ENCODE measurements around the gene INHBC.

DNA sequence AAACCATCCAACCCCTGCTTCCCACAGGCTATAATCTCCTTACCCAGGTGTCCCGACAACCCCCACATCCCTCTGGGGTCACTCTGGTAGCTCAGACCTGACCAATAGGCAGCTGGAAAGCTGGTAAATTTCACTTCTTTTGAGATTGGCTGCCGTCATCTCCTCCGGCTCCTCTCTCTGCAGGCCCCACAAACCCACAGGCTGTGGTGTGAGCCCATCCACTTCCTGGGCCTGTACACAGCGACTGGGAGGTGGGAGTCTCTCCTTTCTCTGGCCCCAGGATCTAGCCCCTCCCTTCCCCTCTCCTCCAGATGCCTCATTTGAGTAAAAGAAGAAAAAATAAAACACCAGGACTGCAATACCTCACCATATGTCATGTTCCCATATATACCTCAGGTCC lies 709 bp downstream of the INHBC start:
- TF ChIP-seq, protein P1, sequence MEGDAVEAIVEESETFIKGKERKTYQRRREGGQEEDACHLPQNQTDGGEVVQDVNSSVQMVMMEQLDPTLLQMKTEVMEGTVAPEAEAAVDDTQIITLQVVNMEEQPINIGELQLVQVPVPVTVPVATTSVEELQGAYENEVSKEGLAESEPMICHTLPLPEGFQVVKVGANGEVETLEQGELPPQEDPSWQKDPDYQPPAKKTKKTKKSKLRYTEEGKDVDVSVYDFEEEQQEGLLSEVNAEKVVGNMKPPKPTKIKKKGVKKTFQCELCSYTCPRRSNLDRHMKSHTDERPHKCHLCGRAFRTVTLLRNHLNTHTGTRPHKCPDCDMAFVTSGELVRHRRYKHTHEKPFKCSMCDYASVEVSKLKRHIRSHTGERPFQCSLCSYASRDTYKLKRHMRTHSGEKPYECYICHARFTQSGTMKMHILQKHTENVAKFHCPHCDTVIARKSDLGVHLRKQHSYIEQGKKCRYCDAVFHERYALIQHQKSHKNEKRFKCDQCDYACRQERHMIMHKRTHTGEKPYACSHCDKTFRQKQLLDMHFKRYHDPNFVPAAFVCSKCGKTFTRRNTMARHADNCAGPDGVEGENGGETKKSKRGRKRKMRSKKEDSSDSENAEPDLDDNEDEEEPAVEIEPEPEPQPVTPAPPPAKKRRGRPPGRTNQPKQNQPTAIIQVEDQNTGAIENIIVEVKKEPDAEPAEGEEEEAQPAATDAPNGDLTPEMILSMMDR (IDR thresholded peaks at IDR 0.05 in 4 of 5, conservative IDR thresholded peaks at IDR 0.05 in 1 of 5) = no peak
- TF ChIP-seq POLR2A (IDR thresholded peaks at IDR 0.05) = no peak
